NCI-H1092 treated with DMSO at 0.1 percent for 48 hours (cell line): ENCODE results near the gene GALNTL6.
A peak's percentile ranks its signal among the peaks of the same experiment; 100 is the strongest.

Experiments used
- DNase-seq: peaks from one replicate; lab custom pipeline; 2025; lab: John Stamatoyannopoulos, UW

GALNTL6 gene

DNA sequence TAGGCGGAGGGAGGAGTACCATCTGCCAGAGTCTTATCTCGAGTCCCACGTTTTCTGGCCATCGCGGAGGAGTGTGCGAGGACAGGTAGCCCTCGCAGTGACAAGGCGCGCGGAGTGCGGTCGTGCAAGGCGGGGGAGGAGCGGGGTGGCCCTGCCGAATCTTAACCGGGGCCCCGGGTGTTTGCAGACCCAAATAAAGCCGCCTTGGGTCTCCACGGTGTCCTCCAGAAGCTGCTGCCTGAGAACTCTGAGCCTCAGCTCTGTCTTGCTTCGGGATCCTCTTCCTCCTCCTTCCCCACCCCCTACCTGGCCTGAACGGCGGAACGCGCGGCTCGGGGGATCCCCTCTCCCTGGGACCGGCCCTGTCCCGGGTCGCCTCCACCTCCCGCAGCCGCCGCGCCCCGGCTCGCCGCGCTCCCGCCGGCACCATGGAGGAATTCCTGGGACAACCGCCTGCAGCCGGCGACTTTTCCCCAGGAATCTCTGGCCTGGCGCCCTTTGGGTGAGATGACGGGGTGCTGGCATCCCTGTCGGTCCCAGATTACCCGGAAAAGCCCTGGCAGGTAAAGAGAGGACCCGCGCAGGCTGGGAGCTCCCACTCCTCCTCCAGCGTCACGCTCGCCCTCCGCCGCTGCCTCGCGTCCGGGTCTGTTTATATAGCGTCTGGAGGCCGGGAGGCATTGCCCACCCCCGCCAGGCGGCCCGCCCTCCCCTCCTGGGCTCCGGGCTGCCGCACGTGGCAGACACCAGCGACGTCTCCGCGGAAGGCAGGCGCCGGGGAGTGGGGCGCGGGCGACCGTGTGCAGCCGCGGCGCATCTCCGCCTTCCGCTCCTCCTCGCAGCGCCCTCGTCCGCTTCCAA lies at the start of gene GALNTL6:
Gene GALNTL6 (plus strand): TSS at position 740 of the 861 bp plus-strand sequence.
- no peak for DNase-seq

DNA sequence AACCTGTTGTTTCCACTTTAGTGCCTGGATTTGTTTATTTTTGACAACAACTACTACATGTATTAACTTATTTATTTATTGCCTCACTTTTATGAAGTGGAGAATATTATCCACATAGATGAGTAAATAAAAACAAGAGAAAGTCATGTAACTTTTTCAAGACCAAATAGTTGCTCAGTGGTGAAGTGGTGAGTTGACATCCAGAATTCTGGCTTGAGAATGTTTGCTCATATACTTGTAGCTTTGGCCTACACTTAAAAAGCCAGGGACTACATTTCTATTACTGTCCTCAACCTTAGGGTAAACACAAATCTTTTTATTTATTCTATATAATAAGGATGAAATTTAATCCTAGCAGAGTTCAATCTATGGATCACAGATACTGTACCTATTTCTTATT lies 47.7 kb upstream of the GALNTL6 start:
- no peak for DNase-seq

DNA sequence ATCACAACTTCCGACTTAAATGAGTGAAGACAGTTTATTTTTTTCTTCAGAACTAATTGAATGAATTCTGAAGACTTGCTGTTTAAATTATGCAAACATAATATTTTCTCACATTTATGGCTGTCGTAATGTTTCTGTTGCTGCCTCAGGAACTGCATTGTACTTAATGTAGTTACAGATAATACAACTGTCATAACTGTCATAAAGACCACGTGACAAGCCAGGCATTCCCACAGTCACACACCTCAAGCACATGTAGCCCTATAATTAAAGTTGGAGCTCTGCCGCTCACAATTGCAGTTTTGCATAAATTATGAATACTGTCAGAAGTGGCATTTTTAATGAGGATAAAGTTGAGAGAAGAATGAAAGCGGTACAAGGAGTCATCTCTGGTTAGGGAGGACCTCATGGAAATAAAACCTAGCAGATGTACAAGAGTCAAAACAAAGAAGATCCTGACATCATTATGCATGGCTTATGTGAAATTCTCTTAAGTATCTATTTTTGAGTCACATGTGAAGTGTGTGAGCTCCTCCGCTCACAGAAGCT lies 38.5 kb upstream of the GALNTL6 start:
- DNase-seq = no peak

DNA sequence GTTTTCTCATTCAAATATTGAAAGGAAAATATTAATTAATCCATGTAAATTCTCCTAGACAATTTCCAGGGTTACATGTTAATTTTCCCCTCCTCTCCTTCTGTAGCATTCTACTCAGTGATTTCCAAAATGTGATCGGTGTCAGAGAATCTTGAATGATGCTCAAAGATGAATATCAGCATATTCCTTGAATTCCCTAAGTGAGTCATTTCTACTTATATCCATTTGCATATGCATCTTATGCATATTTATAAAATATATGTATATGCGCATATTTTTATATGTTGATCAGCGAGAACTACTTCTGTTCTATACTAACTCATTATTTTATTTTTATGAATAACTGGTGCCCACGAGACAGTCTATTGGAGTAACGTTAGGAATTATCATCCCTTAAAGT lies 33.9 kb upstream of the GALNTL6 start:
- DNase-seq = no peak

DNA sequence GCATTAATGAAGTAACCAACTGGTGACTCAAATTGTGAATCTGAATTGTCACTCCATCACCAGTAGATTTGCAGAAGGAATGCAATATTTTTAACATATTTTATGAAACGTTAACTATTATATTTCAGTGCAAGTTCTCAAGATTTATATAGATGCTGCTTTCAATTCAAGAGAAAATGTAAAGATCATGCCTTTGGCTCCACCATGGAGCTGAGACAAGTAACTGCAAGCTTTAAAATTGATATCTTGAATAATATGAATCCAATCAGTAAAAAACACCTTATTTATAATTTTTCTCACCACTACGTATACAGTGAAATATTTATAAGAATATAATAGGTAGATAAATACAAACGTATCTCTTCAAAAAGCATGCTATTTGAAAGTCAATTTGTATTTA lies 27.8 kb upstream of the GALNTL6 start:
- DNase-seq = no peak

DNA sequence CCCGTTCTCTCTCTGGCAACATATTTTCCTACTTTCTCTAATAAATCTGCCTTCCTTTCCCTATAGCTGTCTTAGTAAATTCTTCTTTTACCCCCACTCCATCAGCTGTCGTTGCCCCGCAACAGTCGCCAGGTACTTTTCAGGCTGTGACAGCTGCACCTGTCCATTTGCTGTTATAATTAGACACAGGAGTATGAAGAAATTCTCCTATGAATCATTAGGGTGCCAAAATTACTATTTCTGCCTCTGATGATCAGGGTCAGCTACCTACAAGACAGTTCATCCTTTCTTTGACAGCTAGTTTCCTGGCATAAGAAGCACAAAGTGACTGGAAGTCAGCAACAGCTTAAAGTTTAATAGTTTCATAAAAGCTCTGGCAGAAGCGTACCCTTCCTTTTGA lies 19.5 kb upstream of the GALNTL6 start:
- no peak for DNase-seq

DNA sequence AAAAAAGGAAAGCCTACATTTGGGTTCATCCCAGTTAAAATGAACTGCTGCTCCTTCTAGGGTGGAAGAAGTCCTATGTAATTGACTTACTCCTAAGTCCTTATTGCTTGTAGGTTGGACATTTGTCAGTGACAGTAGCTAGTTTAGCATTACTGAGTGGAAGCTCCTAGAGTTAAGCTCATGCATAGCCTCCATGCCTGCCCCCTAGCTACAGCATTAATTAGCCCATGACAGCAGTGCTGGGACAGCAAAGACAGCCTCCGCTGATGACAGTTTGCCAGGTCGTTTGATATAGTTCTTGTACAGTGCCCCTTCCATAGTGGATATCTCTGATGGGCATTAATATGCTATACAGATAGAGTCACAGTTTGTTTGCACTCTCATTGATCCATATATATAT lies 18.7 kb upstream of the GALNTL6 start:
- DNase-seq = no peak

DNA sequence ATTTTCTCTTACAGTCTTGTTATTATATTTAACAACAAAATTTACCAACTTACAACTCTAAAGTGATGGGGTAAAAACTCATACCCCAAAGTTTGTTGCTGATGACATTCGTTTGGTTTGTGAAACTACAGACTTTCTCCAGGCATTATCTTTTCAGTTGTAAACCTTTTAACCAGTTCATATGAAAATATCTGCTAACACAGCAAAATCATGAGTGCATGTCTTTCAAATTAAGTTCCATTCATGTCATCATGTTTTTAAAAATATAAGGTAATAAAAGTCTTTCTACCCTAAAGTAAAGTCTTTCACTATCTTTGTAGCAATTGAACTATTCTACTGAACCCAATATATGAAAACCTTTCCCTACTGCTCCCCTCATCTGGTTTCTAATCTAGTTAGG lies 3.4 kb upstream of the GALNTL6 start:
- no peak for DNase-seq

DNA sequence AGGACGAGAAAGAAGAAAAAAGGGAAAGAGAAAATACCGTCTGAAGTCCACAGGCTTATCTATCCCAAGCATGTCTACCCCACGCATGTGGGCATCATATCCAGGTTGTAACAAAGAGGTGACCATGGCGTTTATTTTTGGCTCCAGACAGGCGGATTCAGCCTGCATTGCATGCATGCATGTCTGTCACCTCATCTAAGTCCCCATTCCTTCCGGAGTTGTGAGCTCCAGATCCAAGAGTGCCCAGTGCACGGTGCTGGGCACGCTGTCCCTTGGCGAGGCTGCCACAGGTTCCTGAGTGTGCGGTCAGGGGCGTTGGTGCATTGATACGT lies 905 bp upstream of the GALNTL6 start:
- no peak for DNase-seq

DNA sequence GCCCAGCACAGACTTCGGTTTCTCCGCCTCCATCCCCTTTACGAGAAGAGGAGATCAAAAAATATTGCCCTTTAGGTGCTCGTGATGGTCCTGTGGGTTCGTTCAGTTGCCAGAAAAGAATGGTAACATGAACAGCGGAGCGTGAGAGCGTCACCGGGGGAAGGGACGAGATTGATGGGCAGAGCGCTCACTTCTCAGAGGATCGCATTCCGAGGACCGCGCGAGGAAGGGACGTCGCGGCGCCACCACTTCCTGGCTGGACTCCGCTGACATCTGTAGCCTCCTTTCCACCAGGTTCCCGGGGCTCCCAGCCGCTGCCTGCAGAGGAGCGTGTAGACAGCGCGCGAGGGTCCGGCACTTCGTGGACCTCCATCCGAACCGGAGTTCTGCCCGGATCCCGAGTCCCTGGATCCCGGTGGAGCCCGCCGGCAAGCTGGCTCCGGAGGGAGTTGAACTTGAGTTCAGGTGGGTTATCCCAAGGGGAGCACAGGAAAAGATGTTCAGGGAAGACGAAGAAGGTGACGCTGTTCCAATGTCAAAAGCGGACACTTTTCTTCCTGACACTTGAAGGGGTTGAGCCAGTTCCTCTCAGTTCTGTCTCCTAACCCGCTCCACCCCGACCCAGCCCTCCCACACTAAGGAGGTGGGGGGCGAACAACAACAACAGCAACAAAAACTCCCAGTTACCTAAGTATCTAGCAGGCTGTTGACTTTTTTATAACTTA lies 484 bp downstream of the GALNTL6 start:
- DNase-seq = no peak

DNA sequence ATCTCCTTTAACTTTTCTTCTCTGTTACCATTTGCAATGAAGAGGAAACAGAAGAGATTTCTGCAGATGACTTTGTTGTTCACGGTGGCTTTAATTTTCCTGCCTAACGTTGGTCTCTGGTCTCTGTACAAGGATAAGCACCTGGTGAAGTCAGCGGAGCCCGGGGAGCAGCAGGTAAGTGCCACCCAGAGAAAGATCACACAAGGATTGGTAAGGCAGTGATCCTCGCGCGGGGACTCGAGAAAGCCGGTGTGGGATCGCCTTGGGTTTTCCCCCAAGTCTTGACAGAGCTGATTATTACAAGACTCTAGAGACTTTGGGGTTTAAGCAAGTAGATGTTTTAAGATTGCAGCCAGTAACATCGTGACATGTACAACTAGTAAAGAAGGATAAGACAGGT lies 1.3 kb downstream of the GALNTL6 start:
- no peak for DNase-seq

DNA sequence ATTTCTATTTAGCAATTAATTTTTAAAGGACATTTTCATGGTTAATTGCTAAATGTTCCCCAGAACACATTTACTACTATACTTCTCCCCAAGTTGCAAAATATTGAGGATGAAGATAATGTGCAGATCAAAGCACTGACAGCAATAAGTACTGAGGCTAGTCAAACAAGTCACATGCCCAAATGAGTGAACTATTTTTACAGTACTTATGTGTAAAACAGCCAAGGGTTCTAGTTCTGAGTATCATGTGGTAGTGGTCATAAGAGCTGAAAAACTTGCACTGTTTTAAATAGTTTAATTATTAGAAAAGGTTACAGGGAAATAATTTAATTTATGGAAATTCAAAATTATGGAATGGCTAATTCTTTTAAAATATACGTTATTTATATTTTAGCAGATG lies 3.8 kb downstream of the GALNTL6 start:
- DNase-seq = no peak

DNA sequence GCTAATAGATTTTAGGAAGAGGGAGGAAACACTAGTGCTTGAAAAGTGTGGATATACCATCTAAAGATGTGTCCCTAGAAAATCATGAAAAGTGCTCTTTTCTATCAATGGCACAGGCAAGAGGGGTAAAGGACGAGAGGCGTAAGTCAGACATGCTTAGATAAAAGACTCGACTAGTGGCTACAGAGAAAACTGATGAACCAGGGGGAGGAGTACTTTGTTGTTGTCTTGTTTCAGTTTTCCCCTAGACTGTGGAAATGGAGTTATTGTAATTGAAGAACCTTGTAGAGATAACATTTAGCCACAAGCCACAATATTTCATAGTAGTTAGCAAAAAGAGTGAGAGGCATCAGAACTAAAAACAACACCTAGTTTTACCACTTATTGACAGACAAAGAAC lies 21.4 kb downstream of the GALNTL6 start:
- no peak for DNase-seq

DNA sequence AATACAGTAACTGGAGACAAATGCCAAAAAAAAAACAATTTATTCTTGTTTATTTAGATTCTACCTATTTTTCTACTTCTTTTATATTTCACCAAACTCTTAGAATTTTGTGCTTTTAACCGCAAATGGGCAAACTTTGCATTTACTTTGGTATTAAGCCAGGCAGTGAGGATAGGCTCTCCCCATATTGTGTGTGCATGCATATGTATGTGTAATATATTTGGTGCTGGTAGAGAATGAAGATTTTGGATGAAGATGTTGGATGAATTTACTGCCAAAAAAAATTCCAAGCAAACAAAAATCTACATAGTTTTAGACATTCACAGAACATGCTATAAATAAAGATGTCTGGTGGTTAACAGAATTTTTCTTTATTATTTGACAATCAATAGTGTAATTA lies 30.3 kb downstream of the GALNTL6 start:
- no peak for DNase-seq

DNA sequence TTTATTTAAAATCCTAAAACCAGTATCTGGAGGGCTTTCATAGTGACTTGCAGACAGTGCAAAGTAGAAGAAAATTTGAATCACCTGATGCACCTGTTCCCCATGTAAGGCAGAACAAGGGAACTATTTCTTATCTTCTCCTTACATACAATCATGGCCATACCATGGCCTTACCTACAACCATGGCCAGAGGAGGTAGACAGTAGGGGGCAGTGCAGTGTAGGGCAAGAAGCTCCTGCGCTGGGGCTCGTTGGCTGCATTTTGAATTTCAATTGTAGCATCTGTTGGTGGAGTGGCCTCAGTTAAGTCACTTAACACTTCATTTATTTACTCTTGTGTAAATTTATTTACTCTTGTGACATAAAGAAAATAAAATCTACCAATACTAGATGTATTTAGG lies 33.0 kb downstream of the GALNTL6 start:
- peak; percentile 3 for DNase-seq

DNA sequence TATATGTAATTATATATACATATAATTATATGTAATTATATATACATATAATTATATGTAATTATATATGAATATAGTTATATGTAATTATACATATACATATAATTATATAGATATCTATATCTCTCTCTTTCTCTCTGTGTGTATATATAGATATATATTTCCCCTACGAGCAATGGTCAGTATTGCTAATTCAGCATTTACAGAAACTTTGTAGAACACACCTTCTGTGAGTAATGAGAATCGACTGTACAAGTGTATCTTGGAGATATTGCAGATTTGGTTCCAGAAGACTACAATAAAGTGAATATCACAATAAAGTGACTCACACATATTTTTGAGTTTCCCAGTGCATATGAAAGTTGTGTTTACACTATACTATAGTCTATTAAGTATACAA lies 33.7 kb downstream of the GALNTL6 start:
- DNase-seq = no peak

DNA sequence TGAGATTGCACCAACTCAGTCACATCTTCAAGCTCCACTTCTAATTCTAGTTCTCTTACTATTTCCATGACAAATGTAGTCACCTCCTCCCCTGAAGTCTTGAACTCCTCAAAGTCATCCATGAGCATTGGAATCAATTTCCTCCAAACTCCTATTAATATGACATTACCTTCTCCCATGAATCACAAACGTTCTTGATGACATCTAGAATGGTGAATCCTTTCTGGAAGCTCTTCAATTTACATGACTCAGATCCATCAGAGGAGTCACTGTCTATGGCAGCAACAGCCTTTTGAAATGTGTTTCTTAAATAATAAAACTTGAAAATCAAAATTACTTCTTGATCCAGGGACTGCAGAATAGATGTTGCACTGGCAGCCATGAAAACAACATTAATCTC lies 34.5 kb downstream of the GALNTL6 start:
- DNase-seq = no peak

DNA sequence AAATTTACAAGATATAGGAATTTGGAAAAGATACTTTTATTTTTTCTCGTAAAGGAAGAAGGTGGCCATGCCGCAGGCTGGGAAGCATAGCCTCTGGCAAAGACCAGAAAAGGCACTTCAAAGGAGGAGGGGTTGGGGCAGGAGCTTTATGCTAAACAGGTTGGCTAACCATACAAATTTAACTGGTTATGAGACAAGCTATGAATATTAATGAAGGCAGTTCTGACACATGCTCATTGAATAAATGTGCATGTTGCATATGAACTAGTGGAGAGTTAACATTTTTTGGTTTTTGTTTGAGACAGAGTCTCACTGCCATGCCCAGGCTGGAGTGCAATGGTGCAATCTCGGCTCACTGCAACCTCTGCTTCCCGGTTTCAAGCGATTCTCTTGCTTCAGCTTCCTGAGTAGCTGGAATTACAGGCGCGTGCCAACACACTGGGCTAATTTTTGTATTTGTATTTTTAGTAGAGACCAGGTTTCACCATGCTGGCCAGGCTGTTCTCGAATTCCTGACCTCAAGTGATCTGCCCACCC lies 36.5 kb downstream of the GALNTL6 start:
- no peak for DNase-seq

DNA sequence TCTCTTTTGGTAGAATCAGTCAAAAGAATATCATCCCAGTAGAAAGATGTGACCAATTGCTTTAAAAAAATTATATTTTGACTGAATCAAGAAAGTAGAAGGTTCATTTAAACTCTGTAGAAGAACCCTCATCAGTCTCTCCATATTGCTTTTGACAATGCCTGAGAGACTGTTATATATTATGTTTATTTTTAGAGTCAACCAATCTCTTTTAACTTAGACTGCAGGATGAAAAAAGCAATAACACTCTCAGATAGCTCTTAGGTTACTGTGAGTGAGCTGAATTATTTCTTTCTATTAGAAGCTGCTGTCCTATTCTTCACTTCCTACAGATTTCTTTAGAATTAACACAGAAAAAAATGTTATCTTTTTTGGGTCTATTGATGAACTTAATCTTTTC lies 38.1 kb downstream of the GALNTL6 start:
- no peak for DNase-seq

DNA sequence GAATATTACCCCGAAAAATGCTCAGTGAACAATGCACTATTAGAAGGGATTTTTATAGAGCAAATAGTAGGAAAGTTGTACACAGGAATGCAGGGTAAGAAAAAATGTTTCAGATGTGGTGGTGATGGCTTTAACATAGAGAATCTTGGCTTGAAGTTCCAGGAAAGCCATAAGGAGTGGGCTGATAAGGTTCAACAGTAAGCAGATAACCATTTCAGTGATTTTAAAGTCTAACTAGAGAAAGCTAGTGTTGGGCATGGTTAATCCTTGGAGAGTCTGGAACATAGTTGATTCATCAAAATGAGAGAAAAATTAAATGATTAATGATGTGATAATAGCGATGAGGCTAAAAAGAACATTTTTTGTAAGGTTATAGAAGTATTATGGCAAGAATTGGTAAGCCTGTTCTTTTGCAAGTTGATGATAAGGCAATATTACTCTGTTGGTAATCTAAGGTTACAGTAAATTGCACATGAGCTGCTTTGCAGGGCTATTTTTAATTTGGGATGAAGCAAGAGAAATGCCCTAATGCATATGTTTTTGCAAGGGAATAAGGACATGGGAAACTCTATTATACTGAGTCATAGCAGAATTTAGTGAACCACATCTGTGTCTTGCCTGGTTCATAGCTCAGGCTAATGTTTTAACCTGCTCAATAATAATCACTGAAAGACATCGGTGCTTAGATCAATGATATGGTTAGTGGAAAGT lies 44.3 kb downstream of the GALNTL6 start:
- DNase-seq = no peak

DNA sequence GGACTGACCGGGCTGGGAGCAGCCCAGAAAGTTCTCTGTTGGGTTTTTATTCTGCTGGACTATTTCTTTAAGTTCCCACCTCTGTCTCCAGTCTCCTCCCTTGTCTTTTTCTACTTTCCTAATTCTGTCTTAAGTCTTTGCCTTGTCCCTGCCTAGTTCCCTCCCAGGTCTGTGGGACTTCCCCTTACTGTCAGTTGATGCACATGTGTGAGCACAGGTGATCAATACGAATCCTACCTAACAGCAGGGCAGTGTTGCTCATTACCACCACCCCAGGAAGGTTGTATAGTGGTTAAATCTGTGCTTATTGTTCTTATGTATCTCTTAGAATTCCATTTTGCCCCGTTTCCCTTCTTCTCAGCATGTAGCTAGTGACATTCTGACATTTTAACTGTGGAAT lies 62.1 kb downstream of the GALNTL6 start:
- no peak for DNase-seq

DNA sequence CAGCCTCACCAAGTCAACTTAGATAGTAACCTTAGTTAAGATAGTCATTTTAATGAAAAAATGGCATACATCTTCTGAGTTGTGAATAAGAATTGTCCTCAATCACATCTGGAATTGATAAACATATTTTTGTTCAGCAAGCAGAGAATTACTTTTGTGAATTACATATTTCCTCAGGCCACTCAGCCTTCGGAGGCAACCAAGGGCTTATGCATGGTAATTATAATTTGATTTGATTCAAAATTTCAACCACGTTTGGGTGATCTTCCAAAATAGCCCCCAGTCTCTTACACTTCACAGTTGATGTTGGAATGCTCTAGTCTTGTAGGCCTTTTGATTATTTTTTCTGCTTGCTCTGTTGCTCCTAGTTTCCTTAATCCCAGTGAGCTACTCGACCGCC lies 63.4 kb downstream of the GALNTL6 start:
- no peak for DNase-seq

DNA sequence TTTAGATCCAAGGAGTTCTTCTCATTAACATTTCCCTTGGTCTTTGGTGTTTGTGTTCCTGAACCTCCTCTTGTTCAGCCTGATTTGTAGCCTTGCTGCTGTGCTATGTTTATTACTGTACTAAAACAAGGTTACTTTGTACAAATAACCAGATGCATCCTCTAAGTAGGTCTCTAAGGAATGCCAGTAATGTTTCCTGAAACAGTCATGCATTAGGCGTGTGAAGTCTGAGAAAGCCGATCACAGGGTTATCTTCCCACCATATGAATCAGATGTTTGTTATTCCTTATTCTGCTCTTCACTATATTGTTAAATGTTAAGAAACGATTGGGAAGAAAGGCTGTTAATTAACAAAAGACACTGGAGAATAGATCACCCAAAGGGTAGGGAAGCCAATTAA lies 66.9 kb downstream of the GALNTL6 start:
- DNase-seq = no peak
